Fibroblast of the aortic adventitia (primary cell): ENCODE results near the gene CFAP61. TPM values are rescaled to one million over a fixed set of nuclear protein-coding genes. Genes with fewer than 3 reads are reported as not detected.

ENCODE experiments used
- DNase-seq: peaks from one replicate; pipeline ENCODE4 v3.0.0-alpha.2; 2010; ENCODE audit warnings: low read depth
- H3K4me3 ChIP-seq: 2 replicates; pipeline ENCODE4 v1.5.1; 2011; ENCODE audit warnings: low read depth, mild to moderate bottlenecking, control low read depth, low read length, moderate library complexity
- CTCF ChIP-seq: IDR thresholded peaks from 2 replicates; pipeline ENCODE4 v1.5.1; 2011; ENCODE audit warnings: mild to moderate bottlenecking, low read length, control low read depth, inconsistent platforms; ENCODE audit not compliant: insufficient read depth
- total RNA-seq: library from RNA; depleted of rRNA; stranded (reverse); fragments of >200 nt; gene quantifications from 2 replicates; pipeline ENCODE4 v1.2.3, GENCODE V29; 2012; ENCODE audit warnings: low replicate concordance

CFAP61 gene
- total RNA-seq, 1 donor: 0.18 TPM

GRCh38 chr20:20060234-20060998, 8.1 kb downstream of the CFAP61 start:
- no peak for DNase-seq
- no peak overlapping the region for H3K4me3 ChIP-seq
- no peak for TF ChIP-seq CTCF

DNA sequence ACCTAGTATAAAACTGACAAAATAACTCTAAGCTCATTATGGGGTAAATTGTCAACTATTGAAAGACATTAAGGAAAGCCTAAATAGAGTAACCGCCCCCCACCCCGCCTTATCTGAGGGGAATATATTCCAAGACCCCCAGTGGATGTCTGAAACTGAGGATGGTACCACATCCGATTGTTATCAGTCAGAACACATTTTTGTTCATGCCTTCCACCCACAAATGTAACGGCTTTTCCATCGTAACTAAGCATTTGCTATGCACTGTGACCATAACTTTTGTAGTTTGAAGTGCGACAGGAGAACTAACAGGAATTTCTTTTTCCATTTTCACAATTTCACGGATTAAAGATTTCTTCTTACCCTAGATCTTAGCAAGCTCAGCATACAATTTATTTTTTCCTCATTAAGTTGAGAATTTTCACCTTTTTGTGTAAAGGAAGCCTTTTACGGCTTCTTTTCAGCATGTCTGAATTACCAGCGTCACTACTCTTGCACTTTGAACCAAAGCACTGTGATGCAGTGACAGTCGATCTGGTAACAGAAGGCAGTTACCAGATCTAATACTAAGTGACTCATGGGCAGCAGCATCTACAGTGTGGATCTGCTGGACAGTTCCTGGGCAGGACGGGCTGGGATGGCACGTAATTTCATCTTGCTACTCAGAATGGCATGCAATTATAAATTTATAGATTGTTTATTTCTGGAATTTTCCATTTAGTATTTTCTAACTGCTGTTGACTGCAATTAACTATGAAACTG, 11.8 kb downstream of the CFAP61 start:
- H3K4me3 ChIP-seq: no peak overlapping the region
- no peak for DNase-seq
- TF ChIP-seq CTCF: no peak

DNA sequence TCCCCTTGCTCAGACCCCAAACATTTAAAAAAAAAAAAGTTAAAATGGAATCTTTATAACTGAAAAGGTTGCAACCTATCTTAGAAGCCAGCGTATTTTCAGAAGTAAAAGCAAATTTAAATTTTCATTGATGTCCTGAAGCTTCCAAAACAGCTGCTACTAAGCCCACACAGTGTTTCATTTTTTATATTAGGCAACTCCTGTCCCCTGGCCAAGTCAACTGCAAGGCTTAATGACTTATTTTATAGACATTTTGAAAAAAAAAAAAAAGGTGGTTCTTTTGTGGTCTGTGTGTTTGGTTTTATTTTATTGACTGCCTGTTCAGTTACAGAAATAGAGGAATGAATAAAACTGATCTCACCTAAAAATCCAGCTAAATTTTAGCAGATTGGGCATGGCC, 13.0 kb downstream of the CFAP61 start:
- no peak for DNase-seq
- no peak overlapping the region for H3K4me3 ChIP-seq
- no peak for TF ChIP-seq CTCF

GRCh38 chr20:20070871-20071726, 18.8 kb downstream of the CFAP61 start:
- no peak for TF ChIP-seq CTCF
- no peak overlapping the region for H3K4me3 ChIP-seq

DNA sequence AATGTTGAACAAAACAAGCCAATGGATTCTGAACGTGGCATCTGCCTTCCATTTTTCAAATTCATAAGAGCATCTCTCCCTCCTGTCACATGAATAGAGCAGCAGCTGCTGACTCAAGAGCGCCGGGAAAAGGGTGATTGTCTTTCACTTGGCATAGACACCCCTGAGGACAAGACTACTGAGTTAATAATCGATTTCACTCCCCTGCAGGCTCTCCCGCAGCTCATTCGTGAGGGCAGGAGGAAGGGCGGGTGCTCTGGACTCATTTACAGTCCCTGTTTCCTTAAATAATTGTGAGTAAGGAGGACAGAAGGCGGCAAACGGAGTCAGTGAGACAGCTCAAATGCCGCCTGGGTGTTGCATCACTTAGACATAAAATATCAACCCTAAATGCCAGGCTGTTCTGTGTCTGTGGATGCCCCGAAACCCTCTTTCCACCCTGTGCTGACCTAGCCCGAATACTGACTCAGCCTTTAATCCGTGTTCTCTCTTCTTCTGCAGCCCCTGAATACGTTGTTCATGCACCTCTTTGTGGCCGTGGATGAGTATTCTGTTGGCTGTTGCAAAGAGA, 21.6 kb downstream of the CFAP61 start:
- no peak overlapping the region for H3K4me3 ChIP-seq
- TF ChIP-seq CTCF: no peak

More at GRCh38 chr20:20070871-20071726, 18.8 kb downstream of the CFAP61 start:
- DNase-seq: no peak

DNA sequence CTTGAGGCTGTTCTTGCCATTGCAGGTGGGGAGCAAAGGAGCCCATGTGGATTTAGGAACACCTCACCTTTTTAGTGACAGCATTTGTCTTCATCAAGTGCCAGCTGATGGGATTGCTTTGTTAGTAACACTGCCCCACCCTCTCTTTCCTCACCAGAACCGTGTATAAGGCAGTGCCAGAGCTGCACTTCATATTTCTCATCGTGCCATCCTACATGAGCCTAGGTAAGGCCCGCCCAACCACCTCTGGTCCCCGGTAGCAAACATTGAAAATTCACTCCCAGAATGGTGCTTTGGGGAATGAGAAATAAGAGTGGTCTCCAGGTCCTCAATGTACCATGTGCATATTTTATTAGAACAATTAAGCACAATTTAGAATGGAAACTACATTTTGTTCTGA, 22.7 kb downstream of the CFAP61 start:
- no peak for DNase-seq
- no peak for TF ChIP-seq CTCF
- H3K4me3 ChIP-seq: no peak overlapping the region

More for the DNA sequence above, 21.6 kb downstream of the CFAP61 start:
- no peak for DNase-seq
